Left renal pelvis (tissue), 4 donors: Measurements from ENCODE around the gene MOCS2. TPM values are rescaled to one million over a fixed set of nuclear protein-coding genes. Genes with fewer than 3 reads are reported as not detected.

Experiments
- DNase-seq, 4 donors: peaks; one replicate each; pipeline ENCODE4 v3.0.0-alpha.2; 2013; ENCODE audit warnings: low read depth in 4 of 4, low spot score in 3 of 4
- polyA plus RNA-seq, 4 donors: library from polyadenylated mRNA; unstranded; fragments of 120-200 nt; gene quantifications; one replicate each; pipeline ENCODE4 v1.2.1, GENCODE V29; 2013; ENCODE audit not compliant: insufficient read length in 4 of 4

MOCS2 gene
- polyA plus RNA-seq, 4 donors, result 58.3 to 101 (median 73.4) TPM

DNA sequence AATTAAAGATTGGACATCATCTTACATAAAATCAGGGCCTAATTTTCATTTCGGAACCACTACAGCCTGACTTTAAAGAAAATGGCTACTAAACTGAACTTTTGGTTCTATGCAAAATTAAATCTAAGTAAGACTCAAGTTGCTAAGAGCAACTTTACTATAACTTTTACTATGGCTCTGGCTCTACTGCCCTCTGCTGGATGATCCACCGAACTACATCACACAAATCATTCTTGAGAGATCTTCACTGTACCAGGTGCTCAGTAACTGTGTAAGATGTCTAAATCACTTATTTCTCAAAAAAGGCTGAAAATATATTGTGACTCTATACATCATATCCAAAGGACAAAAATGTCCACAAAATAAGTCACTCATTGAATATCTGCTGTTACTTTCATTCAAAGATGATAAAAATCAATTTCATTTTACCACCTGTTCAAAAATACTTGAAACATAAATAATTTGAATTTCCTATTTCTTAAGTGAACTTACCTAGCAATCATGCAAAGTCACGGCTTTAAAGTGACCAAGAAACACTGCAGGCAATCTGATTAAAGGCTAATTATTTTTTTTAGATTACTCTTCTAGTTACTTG is 13.5 kb downstream of the MOCS2 start:
- peak in 3 of 4 donors; percentile 22 to 46 (median 24) for DNase-seq

DNA sequence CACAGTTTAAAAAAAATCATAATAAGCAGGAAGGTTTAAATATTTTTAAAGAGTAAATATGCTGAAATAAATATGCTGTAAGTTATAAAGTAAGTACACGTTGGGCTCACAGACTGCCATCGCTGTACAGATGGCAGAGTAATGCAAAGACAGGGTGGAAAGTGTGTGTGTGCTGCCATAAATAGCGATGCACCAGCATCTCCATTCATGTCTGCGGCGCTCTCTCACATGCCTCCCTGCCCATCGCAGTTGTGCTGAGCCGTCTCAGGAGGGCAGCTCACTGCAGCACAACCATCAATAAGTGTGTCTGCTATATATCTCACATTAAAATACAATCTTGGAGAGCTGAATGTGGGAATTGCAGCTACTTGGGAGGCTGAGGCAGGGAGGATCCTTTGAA is 14.3 kb downstream of the MOCS2 start:
- no peak for DNase-seq

GRCh38 chr5:53092242-53092641 is 17.3 kb downstream of the MOCS2 start:
- DNase-seq, result no peak

- no peak for DNase-seq
Observed at GRCh38 chr5:53091289-53091688, 18.3 kb downstream of the MOCS2 start.

GRCh38 chr5:53090229-53090628 is 19.3 kb downstream of the MOCS2 start:
- DNase-seq, result no peak

DNA sequence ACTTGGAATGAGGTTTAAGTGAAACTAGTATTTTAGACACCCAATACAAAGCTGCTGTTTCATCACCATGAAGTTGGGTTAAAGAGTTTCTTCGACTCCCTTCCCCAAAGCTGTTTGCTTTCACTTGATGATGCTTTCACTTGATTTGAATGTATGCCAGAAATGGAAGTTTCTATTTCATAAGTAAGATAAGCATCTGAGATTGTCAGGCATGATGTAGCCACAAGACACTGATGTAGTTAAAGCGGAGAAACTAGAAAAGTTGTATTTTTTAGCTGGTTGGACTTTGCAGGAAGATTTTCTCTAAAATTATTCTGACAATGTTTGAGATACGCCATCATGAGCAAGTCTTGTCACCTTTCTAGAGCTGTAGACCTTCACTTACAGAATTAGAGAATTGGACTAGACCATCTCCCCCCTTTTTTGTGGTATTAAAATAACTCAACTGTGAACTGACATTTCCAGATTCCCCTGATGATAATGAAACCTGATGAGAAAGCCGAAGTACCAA is 20.0 kb downstream of the MOCS2 start:
- no peak for DNase-seq

- no peak for DNase-seq
Observed at GRCh38 chr5:53087621-53088121, 21.9 kb downstream of the MOCS2 start.

DNA sequence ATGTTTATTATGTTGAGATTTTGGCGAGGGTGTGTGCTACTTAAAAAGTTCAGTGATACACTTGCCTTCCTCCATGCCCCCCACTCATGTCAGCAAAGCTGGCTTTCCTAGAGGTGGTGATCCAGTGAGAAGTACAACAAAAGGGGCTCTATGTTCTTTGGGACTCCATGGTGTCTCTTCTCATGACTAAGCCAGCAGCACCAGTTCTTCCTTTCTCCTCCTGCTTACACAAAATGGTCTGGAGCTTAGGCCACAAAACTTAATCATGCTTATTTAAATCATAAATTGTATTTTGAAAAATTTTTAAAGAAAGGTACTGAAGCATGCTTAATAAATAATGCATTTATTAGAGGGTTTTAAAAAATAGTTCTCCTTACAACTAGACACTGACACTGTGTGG is 22.4 kb downstream of the MOCS2 start:
- no peak for DNase-seq

DNA sequence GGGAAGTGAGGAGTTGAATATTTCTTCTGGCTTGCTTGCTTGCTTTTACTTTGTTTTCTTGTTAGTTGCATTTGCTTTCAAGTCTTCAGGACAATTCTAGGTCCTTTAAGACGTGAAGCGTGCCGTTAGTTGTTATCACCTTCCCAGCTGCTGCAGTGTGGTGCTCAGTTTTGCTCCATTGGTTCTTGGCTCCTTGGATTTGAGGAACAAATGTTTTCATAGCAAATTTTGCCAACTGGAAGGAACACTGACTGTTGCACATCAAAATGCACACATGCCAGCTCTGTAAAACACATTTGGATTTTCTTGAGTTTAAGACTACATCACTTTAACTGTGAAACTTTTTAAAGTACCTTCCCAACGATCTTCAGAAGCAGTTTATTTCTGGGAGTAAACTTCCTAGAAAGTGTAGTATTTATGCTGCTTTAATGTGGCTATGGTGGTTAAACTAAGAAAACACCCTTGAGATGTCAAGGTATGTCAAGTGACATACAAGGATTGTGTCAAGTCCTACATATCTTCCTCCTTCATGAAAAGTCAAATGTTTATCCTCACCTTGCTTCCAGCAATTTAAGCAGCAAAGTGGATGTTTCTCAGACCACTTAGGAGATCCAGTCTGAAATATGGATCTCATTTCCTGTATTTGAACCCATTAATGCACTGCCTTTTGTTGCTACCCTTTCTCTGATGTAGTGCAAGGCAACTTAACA is 24.9 kb downstream of the MOCS2 start:
- DNase-seq, result no peak

- no peak for DNase-seq
Observed at GRCh38 chr5:53083927-53084326, 25.6 kb downstream of the MOCS2 start.

DNA sequence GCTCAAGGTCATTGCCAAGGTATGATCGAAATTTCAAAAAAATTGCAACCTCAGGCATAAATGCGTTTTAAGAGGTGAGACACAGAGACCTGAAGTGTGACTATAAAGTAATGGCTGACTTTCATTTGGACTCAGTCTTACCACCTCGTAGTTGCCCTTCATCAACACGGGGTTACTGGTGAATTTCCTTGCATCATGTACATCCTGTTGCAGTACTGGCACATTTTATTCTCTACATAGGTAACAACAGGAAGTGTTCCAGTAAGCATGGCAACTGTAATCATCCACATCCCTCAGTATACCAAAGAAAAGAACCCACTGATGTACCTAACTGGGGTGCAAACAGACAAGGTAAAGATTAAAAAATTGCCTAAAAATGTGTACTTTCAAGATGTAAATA is 29.3 kb downstream of the MOCS2 start:
- DNase-seq, result no peak

- no peak for DNase-seq
Observed at GRCh38 chr5:53076014-53076583, 33.5 kb downstream of the MOCS2 start.

DNA sequence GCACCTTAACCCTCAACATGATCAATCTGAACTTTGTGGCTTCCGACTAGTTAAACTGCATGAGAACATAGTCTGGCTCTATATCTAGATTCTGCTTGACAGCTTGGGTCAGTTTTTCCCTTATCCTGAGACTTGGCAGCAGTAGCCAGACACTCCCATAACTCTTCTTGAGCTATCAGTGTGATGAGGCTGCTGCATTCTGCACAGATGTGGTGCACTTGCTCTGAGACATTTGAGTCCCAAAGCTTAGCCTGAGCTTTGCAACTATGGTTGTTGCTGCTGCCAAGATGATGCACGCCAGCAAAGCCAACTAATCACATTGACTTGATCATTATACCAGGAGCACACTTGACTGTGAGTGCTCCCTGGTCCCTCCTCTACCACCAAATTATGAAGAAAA is 36.2 kb downstream of the MOCS2 start:
- no peak for DNase-seq

- no peak for DNase-seq
Observed at GRCh38 chr5:53071738-53072137, 37.8 kb downstream of the MOCS2 start.

- no peak for DNase-seq
Observed at GRCh38 chr5:53071298-53071697, 38.3 kb downstream of the MOCS2 start.

DNA sequence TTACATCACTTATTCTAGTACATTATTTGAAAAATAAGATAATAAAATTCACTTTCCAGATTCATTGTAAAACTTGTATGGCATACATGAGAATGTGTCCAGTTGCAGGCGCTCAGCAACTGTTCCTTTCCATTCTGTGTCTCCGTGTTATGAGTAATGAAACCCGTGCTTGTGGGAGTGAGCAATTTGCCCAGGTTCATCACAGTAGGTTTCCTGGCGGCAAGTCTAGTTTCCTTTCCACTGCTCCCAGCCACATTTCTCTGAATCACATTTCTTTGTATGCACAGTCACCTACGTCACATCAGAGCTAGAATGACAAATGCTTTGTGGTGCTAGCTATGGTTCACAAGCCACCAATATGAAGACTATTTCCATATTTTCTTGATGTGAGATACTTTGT is 39.9 kb downstream of the MOCS2 start:
- DNase-seq, result no peak

GRCh38 chr5:53068291-53068836 is 41.2 kb downstream of the MOCS2 start:
- DNase-seq, result no peak

DNA sequence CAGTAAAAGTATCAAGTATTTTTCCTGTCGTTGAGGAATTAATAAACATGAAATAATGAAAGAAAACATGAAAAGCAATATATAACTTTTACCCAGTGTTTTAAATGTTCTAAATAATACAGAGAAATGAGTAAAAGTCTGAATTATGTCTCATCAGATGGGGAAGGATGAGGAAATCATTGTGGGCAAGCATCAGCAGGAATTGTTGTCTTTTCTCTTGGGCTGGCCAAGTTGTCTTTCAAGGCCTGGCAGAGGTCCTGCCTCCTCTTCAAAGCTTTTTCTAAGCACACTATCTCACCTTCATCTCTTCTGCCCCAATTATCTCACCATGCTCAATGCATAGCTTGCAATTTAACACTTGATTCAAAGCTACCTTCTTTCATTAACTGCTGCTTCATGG is 41.9 kb downstream of the MOCS2 start:
- DNase-seq, result no peak

DNA sequence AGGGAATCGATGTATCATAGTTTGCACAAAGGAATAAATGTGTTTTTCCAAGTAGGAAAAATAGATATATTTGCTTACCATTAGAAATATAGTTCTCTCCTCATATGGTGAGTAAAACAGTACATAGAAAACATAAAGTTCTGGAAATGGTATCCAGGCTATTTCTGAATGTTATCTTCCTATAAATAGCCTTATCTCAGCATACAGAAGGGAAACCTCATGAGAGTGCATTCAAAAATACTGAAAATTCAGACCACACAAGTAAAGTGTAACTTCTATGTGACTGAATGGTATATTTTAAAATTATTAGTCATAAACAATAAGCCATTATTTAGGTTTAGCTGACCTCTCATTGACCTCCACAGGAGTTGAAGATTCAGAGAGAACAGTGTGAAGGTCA is 43.5 kb downstream of the MOCS2 start:
- no peak for DNase-seq

DNA sequence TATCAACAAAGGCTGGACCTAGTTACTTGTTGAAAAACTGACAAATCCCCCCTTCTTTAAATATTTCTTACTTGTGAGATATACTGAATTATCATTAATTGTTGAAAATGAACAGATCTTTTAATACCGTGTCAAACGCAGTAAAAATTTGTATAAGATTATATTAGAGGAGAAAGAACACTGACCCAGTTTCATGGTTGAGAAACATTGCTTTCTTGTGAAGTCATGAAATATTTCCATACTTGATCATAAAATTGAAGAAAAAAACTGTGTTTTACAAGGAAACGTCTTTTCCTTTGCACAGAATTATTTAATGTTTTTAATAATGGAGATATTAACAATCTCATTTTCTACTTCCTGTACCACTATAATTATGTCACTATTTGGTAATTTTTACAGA is 45.8 kb downstream of the MOCS2 start:
- no peak for DNase-seq

- no peak for DNase-seq
Observed at GRCh38 chr5:53063176-53063575, 46.4 kb downstream of the MOCS2 start.

DNA sequence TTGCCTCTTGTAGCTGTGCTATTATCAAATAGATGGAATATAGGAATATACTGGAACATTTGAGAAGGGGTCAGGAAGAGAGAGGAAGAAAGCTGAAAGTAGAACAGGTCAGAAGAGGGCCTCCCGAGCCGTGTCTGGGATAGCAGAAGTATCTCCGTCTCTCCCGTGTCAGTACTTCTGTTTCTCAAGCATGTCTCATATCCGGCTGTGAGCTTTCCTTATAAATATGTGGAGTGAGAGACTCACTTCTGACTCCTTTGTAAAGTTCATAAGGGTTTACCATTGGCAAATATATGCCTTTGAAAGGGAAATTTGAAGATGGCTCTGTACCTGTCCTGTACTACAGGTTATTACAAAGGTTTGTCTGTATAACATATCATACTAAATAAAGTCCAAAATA is 50.3 kb downstream of the MOCS2 start:
- DNase-seq, result no peak
